GM23338 (cell line): ENCODE results near the gene IZUMO4. TPM values are rescaled to one million over a fixed set of nuclear protein-coding genes. Genes with fewer than 3 reads are reported as not detected.

ENCODE experiments used
- ATAC-seq: fragments of 200-7000 bp; cut with Tn5 transposase; 3 replicates; pipeline ENCODE4 v1.9.1; 2020
- DNase-seq: peaks from one replicate; pipeline ENCODE4 v3.0.0-alpha.2; 2015; ENCODE audit warnings: low spot score
- H2AFZ ChIP-seq: fragments of 200-600 bp; sonication (generic); 2 replicates; pipeline ENCODE4 v1.8.0; 2016; ENCODE audit warnings: antibody characterized with exemption, mild to moderate bottlenecking, moderate library complexity
- H3F3A ChIP-seq: fragments of 200-600 bp; sonication (generic); replicated peaks from 2 replicates; pipeline ENCODE4 v1.8.0; 2017; ENCODE audit warnings: antibody characterized with exemption, mixed run types, low read depth
- H3K27ac ChIP-seq: fragments of 200-600 bp; sonication (generic); 2 replicates; pipeline ENCODE4 v1.6.1; 2016; ENCODE audit warnings: low read depth
- H3K27me3 ChIP-seq: fragments of 200-600 bp; sonication (generic); 2 replicates; pipeline ENCODE4 v1.8.0; 2016; ENCODE audit warnings: mild to moderate bottlenecking, mixed run types, moderate library complexity; ENCODE audit not compliant: insufficient read depth
- H3K36me3 ChIP-seq: fragments of 200-600 bp; sonication (generic); 2 replicates; pipeline ENCODE4 v1.8.0; 2016; ENCODE audit warnings: mild to moderate bottlenecking; ENCODE audit not compliant: insufficient read depth
- H3K4me1 ChIP-seq: fragments of 200-600 bp; sonication (generic); 2 replicates; pipeline ENCODE4 v1.8.0; 2016; ENCODE audit warnings: mild to moderate bottlenecking, moderate library complexity; ENCODE audit not compliant: insufficient read depth
- H3K4me2 ChIP-seq: fragments of 200-600 bp; sonication (generic); 2 replicates; pipeline ENCODE4 v1.7.1; 2017; ENCODE audit warnings: mixed run types
- H3K4me3 ChIP-seq: fragments of 200-600 bp; sonication (generic); 2 replicates; pipeline ENCODE4 v1.6.1; 2016; ENCODE audit warnings: mixed run types
- H3K79me2 ChIP-seq: fragments of 200-600 bp; sonication (generic); replicated peaks from 2 replicates; pipeline ENCODE4 v1.8.0; 2017; ENCODE audit warnings: mild to moderate bottlenecking; ENCODE audit not compliant: insufficient read depth
- H3K9me2 ChIP-seq: fragments of 200-600 bp; sonication (generic); 2 replicates; pipeline ENCODE4 v1.8.0; 2017; ENCODE audit not compliant: insufficient read depth
- H4K20me1 ChIP-seq: fragments of 200-600 bp; sonication (generic); replicated peaks from 2 replicates; pipeline ENCODE4 v1.8.0; 2017; ENCODE audit warnings: mild to moderate bottlenecking; ENCODE audit not compliant: insufficient read depth
- H3K27ac Mint-ChIP-seq: 2 replicates; pipeline ENCODE4 v1.8.0; 2020; ENCODE audit warnings: inconsistent platforms, mild to moderate bottlenecking, moderate library complexity, mixed read lengths
- H3K27me3 Mint-ChIP-seq: 3 replicates; pipeline ENCODE4 v1.8.0; 2022; ENCODE audit warnings: low read depth, mild to moderate bottlenecking, moderate library complexity, mixed read lengths, inconsistent platforms; ENCODE audit not compliant: insufficient read depth, poor library complexity
- H3K36me3 Mint-ChIP-seq: 3 replicates; pipeline ENCODE4 v1.8.0; 2021; ENCODE audit warnings: low read depth, mild to moderate bottlenecking, inconsistent platforms, moderate library complexity, mixed read lengths
- H3K4me1 Mint-ChIP-seq: 3 replicates; pipeline ENCODE4 v1.8.0; 2020; ENCODE audit warnings: mild to moderate bottlenecking, inconsistent platforms, mixed read lengths
- H3K4me3 Mint-ChIP-seq: 3 replicates; pipeline ENCODE4 v1.8.0; 2021; ENCODE audit warnings: moderate library complexity, mild to moderate bottlenecking, inconsistent platforms, mixed read lengths
- H3K9me3 Mint-ChIP-seq: 3 replicates; pipeline ENCODE4 v1.8.0; 2020; ENCODE audit warnings: moderate library complexity, mild to moderate bottlenecking, inconsistent platforms, mixed read lengths
- CREB1 ChIP-seq: fragments of 250-450 bp; sonication (Bioruptor Pico); IDR thresholded peaks from 2 replicates; pipeline ENCODE4 v1.5.0; 2020; ENCODE audit warnings: low read depth, mild to moderate bottlenecking, moderate library complexity
- CTCF ChIP-seq, 2 experiments: fragments of 200-600 bp in 1 of 2; sonication (generic) in 1 of 2; conservative IDR thresholded peaks; 2 replicates each; pipeline versions ENCODE4 v1.5.1 to v1.6.1; 2016 to 2017; ENCODE audit warnings: antibody characterized with exemption in 2 of 2, low read depth in 2 of 2, mild to moderate bottlenecking in 2 of 2, moderate library complexity in 1 of 2
- ETS1 ChIP-seq: IDR thresholded peaks from 2 replicates; pipeline ENCODE4 v1.6.1; 2016; ENCODE audit warnings: antibody characterized with exemption
- EZH2 ChIP-seq: fragments of 200-600 bp; sonication (generic); IDR thresholded peaks from one replicate; pipeline ENCODE4 v1.8.0; 2017; ENCODE audit warnings: antibody characterized with exemption, mild to moderate bottlenecking, low read depth; ENCODE audit not compliant: unreplicated experiment
- EZH2phosphoT487 ChIP-seq: fragments of 200-600 bp; sonication (generic); IDR thresholded peaks from one replicate; pipeline ENCODE4 v1.8.1; 2018; ENCODE audit warnings: antibody characterized with exemption; ENCODE audit not compliant: unreplicated experiment
- JUNB ChIP-seq: IDR thresholded peaks from one replicate; pipeline ENCODE4 v1.6.1; 2016; ENCODE audit warnings: antibody characterized with exemption; ENCODE audit not compliant: unreplicated experiment
- NANOG ChIP-seq: IDR thresholded peaks from 2 replicates; pipeline ENCODE4 v1.6.1; 2016; ENCODE audit warnings: antibody characterized with exemption, borderline replicate concordance
- POLR2AphosphoS5 ChIP-seq: IDR thresholded peaks from 2 replicates; pipeline ENCODE4 v1.6.1; 2016; ENCODE audit warnings: antibody characterized with exemption, low read depth
- REST ChIP-seq: IDR thresholded peaks from one replicate; pipeline ENCODE4 v1.6.1; 2018; ENCODE audit warnings: antibody characterized with exemption; ENCODE audit not compliant: unreplicated experiment
- STAT1 ChIP-seq: IDR thresholded peaks from one replicate; pipeline ENCODE4 v1.6.1; 2016; ENCODE audit warnings: antibody characterized with exemption; ENCODE audit not compliant: unreplicated experiment
- ZNF114 ChIP-seq: fragments of 250-450 bp; sonication (Bioruptor Pico); IDR thresholded peaks from 2 replicates; pipeline ENCODE4 v1.5.0; 2020; ENCODE audit warnings: mild to moderate bottlenecking, moderate library complexity
- ZNF331 ChIP-seq: fragments of 250-450 bp; sonication (Bioruptor Pico); IDR thresholded peaks from 2 replicates; pipeline ENCODE4 v1.5.0; 2020; ENCODE audit warnings: low read depth, mild to moderate bottlenecking, moderate library complexity
- ZNF462 ChIP-seq: fragments of 250-450 bp; sonication (Bioruptor Pico); IDR thresholded peaks from 2 replicates; pipeline ENCODE4 v1.5.0; 2020; ENCODE audit warnings: mild to moderate bottlenecking, moderate library complexity
- polyA plus RNA-seq: library from polyadenylated mRNA; unstranded; fragments of >200 nt; fragmentation: Nextera tagmentation; extraction: Ambion mirVana; gene quantifications from 2 replicates; pipeline ENCODE4 v1.2.1, GENCODE V29; 2016
- total RNA-seq: library from RNA; depleted of rRNA; stranded (reverse); fragments of >200 nt; shearing (Covaris generic); gene quantifications from 2 replicates; pipeline ENCODE4 v1.2.3, GENCODE V29; 2014

Gene IZUMO4
- total and polyA plus RNA-seq, 2 experiments from 2014 or later: 0.57 to 2.2 TPM

GRCh38 chr19:2121416-2122051, 24.8 kb downstream of the IZUMO4 start:
- Histone ChIP-seq H4K20me1 (peaks cover 25% of the 10 kb centered on the region), H3K4me3 (no peak overlapping the region), H3K79me2 (no peaks in the 10 kb centered on the region; the same call in 1 of the 2 replicates), H3K36me3 (peaks cover 33% of the 10 kb centered on the region), H3K4me2 (no peak overlapping the region), H3K27me3 (no peaks in the 10 kb centered on the region), H2AFZ (no peak overlapping the region), H3K9me2 (no peaks in the 10 kb centered on the region), H3K27ac (no peak overlapping the region), H3F3A (peaks cover 4% of the 10 kb centered on the region; the same call in 1 of the 2 replicates), H3K4me1 (no peaks in the 10 kb centered on the region)
- no peak for TF ChIP-seq ZNF462 (CRISPR knock-in tag)
- no peak for TF ChIP-seq ZNF331
- TF ChIP-seq JUNB: no peak
- no peak for TF ChIP-seq REST
- no peak for TF ChIP-seq POLR2AphosphoS5
- TF ChIP-seq EZH2phosphoT487: no peak
- TF ChIP-seq EZH2: no peak
- no peak for TF ChIP-seq ZNF114 (CRISPR knock-in tag)
- TF ChIP-seq CREB1 (CRISPR knock-in tag): no peak
- TF ChIP-seq CTCF (conservative IDR thresholded peaks at IDR 0.05; ENCODE audit: low read depth in 2 of 2): no peak
- TF ChIP-seq NANOG: no peak
- TF ChIP-seq STAT1: no peak
- TF ChIP-seq ETS1: no peak
- H3K4me3 Mint-ChIP-seq: no peak overlapping the region
- no peaks in the 10 kb centered on the region for H3K4me1 Mint-ChIP-seq
- ATAC-seq: no peak
- DNase-seq: no peak
- no peaks in the 10 kb centered on the region for H3K9me3 Mint-ChIP-seq
- H3K27me3 Mint-ChIP-seq: peaks cover 8% of the 10 kb centered on the region
- peaks cover 80% of the 10 kb centered on the region for H3K36me3 Mint-ChIP-seq
- H3K27ac Mint-ChIP-seq: no peak overlapping the region
